ENCODE results near the gene RBM15B.
A peak's percentile ranks its signal among the peaks of the same experiment; 100 is the strongest.
"Not testable (repeated sequence)": the region's sequence is repeated elsewhere in the genome, so short reads cannot be mapped to it uniquely, and the experiment has no call there.

RBM15B gene

DNA sequence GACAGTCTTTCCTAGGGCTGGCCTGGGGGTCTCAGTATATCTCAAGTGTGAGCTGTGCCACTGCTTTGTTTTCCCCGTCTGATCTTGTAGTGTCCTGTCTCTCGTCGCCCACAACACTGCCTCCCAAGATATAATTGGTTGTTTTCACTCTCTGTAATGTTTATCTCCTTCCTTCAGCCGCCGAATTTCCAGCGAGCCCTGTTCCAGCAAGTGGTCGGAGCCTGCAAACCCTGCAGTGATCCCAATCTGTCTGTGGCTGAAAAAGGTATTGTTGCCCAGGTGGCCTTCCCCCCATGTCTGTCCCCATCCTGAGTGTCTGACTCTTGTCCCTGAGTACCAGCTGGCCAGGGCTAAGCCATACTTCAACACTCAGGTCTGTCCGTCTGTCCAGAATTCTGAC, 15.5 kb upstream of the RBM15B start:
- no peak for DNase-seq (ENCODE audit: low read depth in 1 of 2, low spot score in 1 of 2)

DNA sequence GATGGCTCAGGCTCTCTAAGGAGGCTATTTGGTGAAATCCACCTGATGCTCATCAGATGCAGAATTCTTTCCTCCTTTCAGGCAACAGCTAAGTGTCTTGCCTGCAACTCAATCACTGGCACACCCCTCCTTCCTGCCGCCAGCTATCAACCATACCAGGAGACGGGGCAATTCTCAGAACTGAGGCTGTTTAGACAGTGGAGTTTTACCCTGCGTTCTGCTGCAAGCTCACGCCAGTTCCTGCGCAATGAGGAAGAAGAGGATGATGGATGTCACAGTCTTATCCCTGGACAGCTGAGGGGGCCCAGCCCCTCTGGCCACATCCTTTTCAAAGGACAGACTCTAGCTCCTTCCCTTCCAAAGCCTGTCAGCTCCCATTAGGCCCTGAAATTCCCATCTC, 13.0 kb upstream of the RBM15B start:
- no peak for DNase-seq (ENCODE audit: low read depth in 1 of 2, low spot score in 1 of 2)

DNA sequence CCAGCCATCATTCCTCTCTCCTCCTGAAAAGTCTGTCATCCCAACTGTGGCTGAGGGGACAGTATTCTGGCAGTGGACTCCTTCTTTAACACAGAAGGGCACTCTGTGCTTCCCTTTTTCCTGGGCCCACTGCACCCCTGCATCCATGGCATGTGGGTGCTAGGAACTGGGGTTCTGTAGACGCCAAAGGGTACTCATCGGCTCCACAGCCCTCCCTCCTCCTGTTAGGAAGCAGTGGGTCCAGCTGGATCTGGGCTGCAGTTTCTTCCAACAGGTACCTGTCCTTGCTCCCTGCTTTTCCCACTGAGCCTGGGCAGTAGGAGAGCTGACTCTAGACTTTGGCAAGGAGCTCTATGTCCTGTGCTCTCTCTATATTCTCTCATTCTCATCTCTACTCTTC, 12.4 kb upstream of the RBM15B start:
- DNase-seq (ENCODE audit: low read depth in 1 of 2, low spot score in 1 of 2), result no peak

DNA sequence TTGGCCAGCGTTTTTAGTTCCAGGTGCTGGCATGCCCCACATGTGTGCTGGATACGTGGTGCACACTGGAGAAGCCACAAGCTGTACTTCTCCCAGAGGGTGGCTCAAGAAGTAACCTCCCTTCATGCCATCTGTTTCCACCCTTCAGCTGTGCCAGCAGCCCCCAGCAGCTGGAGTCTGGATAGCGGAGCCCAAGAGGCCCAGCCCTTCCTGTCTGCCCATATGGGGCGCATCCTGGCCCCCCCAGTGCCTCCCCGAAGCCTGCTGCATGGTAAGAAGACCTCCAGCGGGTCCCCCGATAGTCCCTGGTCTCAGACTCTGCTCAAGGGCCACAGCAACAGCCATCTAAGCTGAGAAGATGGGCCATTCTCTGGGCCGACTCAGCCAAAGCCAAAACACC, 11.8 kb upstream of the RBM15B start:
- DNase-seq (ENCODE audit: low read depth in 1 of 2, low spot score in 1 of 2), result no peak

DNA sequence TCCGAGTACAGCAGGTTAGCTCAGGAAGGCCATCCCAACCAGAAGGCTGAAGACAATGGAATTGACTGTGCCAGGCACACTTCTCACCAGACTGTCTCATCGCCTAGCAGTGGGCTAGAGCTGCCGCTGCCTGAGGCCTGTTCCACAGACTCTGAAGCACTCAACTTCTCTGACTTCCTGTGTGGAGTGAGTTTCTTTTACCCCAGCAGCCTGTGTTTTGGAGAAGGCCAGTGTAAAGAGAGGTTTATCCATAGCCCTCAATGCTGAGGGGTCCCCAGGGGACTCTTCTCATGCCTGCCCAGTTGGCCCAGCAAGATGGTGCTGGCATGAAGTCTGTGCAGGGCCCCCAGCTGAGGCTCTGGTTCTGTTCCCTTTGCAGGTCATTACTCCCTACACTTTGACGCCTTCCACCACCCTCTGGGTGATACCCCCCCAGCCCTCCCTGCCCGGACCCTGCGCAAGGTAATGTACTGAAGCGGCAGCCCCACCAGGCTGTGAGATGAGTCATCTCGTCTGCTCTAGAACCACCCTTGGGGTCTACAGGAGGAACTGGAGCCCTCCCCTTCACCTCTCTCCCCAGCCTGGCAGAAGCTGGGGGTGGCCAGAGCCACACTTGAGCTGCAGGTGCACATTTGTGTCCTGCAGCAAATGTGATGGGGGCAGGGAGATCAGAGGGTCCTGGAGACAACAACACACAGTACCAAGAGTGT, 11.2 kb upstream of the RBM15B start:
- no peak for DNase-seq (ENCODE audit: low read depth in 1 of 2, low spot score in 1 of 2)

DNA sequence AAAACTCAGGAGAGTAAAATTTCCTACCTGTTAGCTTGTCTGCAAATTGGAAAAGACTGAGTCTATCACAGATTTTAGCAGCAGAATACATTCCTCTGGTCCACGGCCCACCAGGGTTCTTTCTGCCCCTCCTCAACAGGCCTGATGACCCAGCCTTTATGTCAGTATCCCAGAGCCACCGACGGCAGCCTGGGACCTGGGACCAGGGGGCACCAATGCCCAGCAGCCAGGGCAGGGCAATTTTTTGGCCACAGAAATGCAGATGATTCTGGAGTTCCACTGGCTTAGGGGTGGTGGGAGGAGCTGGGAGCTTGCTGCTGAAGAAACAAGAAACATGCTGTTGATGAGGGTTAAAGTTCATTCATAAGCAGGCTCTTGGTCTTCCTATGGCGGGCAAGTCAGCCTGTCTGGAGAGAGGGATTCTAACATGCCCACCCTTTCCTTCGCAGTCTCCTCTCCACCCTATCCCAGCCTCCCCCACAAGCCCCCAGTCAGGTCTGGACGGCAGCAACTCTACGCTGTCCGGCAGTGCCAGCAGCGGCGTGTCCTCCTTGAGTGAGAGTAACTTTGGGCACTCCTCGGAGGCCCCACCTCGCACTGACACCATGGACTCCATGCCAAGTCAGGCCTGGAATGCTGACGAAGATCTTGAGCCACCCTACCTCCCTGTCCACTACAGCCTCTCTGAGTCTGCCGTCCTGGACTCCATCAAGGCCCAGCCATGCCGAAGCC, 10.3 kb upstream of the RBM15B start:
- DNase-seq (ENCODE audit: low read depth in 1 of 2, low spot score in 1 of 2), result no peak

DNA sequence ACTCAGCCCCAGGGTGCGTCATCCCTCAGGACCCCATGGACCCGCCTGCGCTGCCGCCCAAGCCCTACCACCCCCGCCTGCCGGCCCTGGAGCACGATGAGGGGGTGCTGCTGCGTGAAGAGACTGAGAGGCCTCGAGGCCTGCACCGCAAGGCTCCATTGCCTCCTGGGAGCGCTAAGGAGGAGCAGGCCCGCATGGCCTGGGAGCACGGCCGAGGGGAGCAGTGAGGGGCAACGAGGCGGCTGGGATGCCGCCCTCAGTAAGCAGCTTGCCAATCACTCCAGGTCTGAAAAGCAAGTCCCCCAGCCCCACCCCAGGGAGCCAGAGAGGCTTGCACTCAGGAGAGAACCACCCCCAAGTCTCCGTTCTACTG, 9.8 kb upstream of the RBM15B start:
- no peak for DNase-seq (ENCODE audit: low read depth in 1 of 2, low spot score in 1 of 2)

DNA sequence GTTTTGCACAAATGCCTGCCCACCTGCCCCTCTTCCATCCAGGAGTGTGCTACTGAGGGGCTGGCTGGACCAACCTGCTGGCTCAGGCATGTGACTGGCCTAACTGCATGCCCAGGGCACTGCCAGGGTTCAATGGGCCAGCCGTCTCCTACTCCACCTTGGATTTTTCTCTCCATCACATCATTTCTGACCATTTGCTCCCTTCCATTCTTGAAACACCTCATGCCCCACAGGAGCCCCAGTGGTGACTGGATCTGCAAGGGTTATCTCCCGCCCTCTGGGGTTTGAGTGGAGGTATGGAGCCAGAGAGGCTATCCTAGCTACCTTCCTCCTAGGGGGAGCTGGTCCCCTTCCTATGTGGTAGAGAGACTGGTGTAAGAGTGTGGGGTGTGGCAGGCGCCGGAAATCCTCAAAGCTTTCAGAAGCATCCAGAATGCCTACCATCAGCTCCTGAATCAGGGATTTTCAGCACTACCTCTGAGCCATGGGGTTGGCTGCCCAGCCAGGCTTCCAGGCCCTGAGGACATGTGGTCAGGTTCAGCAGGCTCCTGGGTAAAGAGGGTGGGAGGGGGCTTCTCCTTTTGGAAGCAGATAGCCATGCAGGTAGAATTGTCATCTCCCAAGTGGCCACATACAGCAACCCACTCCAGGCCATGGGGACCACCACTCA, 8.9 kb upstream of the RBM15B start:
- no peak for DNase-seq (ENCODE audit: low read depth in 1 of 2, low spot score in 1 of 2)

DNA sequence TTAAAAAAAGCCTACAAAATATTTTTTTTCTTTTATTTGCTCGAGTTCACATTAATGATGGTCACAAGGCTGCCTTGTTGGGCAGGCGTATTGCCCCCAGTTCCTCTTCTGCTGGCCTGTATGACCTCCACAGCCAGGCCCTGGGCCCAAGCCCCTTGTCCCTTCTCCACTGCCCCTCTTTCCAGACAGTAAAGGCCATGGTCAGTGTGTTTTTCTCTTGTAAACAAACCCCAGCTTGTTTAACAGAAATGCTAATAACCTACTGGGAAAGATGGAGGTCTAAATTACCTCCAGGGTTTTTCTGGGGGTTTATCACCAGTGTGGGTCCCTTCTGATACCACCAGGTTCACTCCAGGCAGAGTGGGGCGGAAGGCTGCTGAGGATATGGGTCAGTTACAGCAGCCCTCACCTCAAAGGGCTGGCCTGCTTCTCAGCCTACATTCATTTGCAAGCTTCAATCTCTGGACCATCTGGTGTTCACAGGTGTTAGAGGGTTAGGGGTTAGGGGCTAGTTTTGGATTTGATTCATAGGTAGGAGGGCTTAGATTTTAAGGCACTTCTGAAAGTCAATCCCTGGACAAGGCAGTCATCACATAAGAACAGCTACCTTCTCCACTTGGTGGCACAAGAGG, 8.0 kb upstream of the RBM15B start:
- no peak for DNase-seq (ENCODE audit: low read depth in 1 of 2, low spot score in 1 of 2)

DNA sequence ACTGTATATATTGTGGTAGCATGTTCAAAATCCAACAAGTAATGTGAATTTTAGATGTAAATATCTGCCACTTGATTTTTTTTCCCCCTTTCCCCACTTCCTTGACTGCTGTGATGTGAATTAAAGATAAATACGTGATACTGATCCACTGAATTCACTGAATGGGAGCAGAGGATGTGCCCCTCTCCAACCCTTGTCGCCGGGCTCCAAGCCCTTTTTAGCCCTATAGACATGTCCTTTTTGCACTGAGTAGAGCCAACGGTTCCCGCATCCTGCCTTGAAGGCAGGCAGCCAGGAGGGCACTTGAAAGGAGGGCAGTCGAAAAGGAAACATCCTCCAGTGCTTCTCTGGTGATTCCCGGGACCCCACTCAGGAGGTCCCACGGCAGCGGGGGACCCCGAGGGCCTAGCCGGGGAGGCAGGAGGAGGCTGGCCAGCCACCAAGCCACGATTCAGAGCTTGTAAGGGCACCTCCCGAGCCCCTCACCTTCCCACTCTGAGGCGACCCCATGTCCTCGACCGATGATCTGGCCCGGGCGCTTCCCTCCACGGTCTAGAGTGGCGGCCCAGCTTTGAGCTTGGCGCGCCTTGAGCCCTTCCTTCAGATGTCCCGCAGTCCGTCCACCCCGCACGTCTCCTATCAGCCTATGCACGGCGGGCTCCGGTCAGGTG, 6.9 kb upstream of the RBM15B start:
- DNase-seq (ENCODE audit: low read depth in 1 of 2, low spot score in 1 of 2), result no peak

DNA sequence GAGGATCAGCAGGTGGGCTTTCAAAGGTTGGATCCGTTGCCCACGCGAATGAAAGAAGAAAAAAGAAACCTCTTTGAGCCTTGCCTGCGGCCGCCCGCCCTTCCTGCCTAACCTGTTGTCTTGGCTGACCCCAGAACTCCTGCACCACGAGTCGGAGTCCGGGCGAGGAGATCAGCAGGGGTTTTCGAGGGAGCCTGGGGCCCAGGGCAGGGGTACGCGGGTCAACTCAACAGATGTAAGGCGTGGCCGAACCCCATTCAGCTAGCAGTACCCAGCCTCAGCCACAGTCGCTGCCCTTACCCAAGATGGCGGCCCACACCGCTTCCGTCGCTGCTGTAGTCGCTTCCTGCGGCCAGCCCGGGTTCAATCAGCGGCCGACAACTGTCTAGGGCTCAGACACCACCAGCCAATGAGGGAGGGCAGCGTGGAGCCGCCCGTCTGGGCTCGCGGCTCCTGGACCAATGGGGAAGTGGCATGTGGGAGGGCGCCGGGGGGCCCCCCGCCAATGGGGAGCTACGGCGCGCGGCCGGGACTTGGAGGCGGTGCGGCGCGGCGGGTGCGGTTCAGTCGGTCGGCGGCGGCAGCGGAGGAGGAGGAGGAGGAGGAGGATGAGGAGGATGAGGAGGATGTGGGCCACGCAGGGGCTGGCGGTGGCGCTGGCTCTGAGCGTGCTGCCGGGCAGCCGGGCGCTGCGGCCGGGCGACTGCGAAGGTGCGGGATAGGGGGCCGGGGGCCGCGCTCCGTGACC, 6.2 kb upstream of the RBM15B start, which contains the start of gene MANF:
MANF (plus strand) TSS at position 566 of the 748 bp plus-strand sequence; CDS start at position 618, 52 bp downstream.
- peak; percentile 90 to 97 for DNase-seq (ENCODE audit: low read depth in 1 of 2, low spot score in 1 of 2)

DNA sequence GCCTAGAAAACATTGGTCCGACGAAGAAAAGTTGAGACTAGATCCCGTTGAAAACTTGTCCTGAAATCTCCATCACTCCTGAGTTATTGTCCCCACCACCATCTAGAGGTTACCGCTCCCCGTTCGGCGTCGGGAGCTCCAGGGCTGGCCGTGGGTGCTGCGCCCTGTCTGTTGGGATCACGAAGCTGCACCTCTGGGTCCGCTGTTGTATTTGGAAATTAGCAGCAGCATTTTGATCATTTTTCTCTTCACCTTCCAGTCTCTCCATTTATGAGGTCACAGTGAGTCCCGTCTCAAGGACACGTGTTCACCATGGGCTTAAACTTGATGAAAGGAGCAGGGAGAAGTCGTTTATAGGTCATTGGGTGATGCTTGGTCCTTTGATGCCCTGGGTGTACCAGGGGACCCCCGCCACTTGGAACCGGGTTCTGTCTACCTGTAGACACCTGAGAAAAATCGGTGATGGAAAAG, 5.4 kb upstream of the RBM15B start:
- no peak for DNase-seq (ENCODE audit: low read depth in 1 of 2, low spot score in 1 of 2)

DNA sequence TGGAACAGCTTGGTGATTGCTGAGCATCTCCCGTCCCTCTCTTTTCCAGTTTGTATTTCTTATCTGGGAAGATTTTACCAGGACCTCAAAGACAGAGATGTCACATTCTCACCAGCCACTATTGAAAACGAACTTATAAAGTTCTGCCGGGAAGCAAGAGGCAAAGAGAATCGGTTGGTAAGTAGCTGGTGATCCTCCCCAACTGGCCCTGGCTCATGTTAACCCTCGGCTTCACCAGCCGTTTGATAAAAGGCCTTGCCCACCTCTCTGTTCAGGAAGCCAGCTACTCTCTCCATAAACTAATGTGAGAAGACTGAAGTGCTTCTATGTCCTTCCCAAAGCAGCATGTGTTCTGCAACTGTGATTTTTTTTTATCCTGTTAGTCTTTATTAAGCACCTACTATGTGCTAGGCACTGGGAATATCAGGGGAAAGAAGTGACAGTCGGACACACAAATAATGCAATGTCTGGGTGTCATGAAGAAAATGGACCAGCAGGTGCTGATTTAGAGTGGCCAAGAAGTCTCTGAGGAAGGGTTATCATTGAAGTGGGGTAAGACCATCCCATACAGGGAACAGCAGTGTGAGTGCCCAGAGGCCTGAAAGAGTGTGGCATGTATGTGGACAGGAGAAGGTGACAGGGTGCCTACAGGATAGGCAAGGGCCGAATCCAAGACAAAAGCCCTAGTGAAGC, 4.8 kb upstream of the RBM15B start:
- DNase-seq (ENCODE audit: low read depth in 1 of 2, low spot score in 1 of 2), result no peak

DNA sequence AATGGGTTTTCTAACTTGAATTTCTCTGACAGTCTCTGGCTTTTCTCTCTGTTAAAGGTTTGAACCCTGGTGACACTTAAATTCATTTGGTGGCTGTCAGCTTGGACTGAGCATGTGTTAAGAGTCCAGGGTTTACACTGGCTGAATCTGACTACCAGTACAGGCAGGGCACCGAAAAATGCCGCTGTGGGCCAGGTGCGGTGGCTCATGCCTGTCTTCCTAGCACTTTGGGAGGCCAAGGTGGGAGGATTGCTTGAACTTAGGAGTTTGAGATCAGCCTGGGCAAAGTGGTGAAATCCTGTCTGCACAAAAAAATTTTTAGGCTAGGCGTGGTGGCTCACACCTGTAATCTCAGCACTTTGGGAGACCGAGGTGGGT, 4.2 kb upstream of the RBM15B start:
- DNase-seq (ENCODE audit: low read depth in 1 of 2, low spot score in 1 of 2), result no peak

DNA sequence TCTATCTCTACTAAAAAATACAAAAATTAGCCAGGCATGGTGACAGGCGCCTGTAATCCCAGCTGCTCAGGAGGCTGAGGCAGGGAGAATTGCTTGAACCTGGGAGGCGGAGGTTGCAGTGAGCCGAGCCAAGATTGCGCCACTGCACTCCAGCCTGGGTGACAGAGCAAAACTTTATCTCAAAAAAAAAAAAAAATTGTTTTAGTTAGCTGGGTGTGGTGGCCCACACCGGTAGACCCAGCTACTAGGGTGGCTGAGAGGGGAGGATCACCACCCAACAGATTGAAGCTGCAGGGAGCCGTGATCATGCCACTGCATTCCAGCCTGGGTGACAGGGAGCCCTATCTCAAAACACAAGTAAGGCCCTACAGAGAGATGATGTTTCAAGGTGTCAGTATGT, 3.8 kb upstream of the RBM15B start:
- not testable (repeated sequence) for DNase-seq (ENCODE audit: low read depth in 1 of 2, low spot score in 1 of 2)

DNA sequence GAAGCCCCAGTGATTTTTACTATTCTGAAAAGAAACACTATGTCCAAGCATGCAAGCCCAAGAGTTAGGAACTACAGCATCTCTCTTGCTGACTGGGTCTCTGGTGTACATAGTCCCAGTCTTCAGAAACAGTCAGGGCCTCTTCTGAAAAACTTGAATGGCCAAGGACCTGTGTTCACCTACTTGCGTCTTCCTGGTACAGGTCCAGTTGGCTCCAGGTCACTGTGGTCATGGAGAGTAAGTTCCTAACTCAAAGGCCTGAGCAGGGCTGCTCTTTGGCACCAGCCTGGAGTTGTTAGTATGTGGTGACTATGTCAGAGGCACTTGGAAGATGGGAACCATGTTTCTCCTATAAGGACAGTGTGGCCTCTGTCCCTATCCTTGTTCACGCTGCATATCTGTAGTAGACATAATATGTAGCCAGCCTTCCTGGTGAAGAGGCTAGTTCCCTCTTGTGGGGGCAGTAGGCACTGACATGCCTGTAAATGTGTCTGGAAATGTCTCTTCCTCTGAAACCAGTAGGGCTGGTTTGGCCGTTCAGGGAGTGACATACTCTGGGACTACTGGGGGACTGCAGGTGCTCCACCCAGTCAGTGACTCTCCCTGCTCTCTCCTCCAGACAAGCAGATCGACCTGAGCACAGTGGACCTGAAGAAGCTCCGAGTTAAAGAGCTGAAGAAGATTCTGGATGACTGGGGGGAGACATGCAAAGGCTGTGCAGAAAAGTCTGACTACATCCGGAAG, 2.6 kb upstream of the RBM15B start:
- no peak for DNase-seq (ENCODE audit: low read depth in 1 of 2, low spot score in 1 of 2)

DNA sequence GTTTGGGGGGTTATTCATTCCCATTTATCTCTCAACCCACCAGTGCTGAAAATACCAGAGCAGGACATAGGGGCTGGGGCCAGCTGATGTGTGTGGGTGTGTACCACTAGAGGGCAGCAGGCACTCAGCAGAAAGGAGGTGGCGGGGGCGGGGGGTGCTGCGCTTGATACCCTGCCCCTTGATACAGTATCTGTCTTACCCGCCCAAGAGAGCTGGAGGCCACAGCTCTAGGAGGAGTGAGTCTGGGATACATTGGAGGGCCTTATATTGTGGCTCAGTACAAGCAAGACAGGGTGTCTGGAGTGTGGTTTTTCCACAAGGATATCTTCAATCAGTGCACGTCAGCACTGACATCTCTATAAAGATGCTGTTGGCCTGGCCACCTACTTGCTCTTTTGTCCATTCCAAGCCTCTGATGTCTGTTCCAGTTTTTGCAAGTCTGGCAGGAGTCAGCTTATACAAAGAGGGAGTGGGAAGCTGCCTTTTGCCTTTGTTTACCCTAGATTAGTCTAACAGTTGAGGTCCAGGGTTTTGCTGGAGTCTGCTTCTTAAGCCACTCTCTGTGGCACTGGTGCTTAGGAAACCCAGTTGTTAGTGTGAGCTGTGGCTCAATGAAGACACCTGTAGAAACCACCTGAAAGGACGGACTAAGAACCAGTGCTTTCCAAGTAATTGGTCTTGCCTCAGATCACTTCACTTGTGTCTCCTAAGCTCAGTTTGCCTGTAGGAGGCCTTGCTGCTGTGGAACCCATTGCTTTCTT, 1.5 kb upstream of the RBM15B start:
- no peak for DNase-seq (ENCODE audit: low read depth in 1 of 2, low spot score in 1 of 2)

DNA sequence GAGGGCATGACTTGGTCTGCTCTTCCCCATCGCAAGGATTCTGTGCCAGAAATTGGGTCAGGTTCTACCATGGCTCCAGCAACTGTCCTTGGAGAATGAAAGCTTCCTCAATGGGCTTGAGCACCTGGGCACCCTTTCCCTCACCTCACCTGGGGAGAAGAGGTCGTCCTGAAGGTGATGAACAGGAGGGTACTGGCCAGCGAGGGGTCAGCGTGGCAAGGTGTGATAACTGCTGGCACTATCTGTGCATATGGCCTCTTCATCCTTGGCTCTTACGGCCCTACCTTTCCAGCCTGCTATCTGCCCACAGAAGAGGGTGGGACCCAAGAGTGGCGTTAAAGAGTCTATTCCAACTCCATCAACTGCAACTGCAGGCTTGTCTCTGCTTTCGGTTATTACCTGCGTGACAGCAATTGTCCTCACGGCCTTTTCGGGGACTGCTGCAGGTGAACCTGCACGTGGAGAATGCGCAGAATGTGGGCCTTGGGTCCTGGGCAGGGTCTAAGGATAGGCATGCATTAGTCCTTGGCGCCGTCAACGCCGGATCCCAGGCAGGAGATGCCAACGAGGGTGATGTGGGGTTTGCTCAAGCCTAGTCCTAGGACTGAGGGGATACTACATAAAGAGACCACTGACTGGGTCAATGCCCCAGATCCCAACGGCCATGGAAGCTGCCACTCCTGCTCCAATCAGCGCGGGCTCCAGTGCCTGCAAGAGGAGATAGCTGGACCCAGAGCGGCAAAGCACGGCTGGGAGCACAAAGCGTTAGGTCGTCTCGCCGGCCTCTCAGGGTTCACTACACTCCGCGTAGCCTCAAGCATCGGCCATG, 625 bp upstream of the RBM15B start:
- no peak for DNase-seq (ENCODE audit: low read depth in 1 of 2, low spot score in 1 of 2)
